K562 (cell line): ENCODE data around the gene CLNK. TPM values are rescaled to one million over a fixed set of nuclear protein-coding genes. Genes with fewer than 3 reads are reported as not detected.

Experiments
- ATF7 ChIP-seq: fragments of 450-650 bp; IDR thresholded peaks from 2 replicates; pipeline ENCODE4 v1.7.1; 2014; ENCODE audit warnings: mild to moderate bottlenecking, moderate library complexity
- CBX8 ChIP-seq: fragments of 200-600 bp; sonication (generic); IDR thresholded peaks from 2 replicates; pipeline ENCODE4 v1.6.1; 2012; ENCODE audit warnings: borderline replicate concordance, mixed run types, low read depth, mild to moderate bottlenecking, moderate library complexity, mixed read lengths, low read length, control low read depth, inconsistent platforms; ENCODE audit not compliant: poor library complexity, severe bottlenecking; ENCODE audit errors: extremely low read depth
- MAZ ChIP-seq, 2 experiments: fragments of 450-650 bp in 1 of 2; sonication (generic) in 1 of 2; formaldehyde crosslinking; IDR thresholded peaks in 1 of 2; conservative IDR thresholded peaks in 1 of 2; 2 replicates each; pipeline versions ENCODE4 v1.4.0 to v1.5.0; 2020; ENCODE audit warnings: mild to moderate bottlenecking in 1 of 2, missing genetic modification reagents in 1 of 2
- MTA3 ChIP-seq: fragments of 450-650 bp; formaldehyde crosslinking; IDR thresholded peaks from 2 replicates; pipeline ENCODE4 v1.6.1; 2017; ENCODE audit warnings: mild to moderate bottlenecking, borderline replicate concordance
- NFIX ChIP-seq: fragments of 250-450 bp; sonication (Bioruptor Pico); IDR thresholded peaks from 2 replicates; pipeline ENCODE4 v1.4.0; 2020; ENCODE audit warnings: low read depth, mild to moderate bottlenecking, moderate library complexity
- NFRKB ChIP-seq: fragments of 450-650 bp; IDR thresholded peaks from 2 replicates; pipeline ENCODE4 v1.6.1; 2016; ENCODE audit warnings: low read depth
- NR2F6 ChIP-seq: fragments of 450-650 bp; formaldehyde crosslinking; IDR thresholded peaks from 2 replicates; pipeline ENCODE4 v1.4.0; 2020; ENCODE audit warnings: mild to moderate bottlenecking
- PHF20 ChIP-seq: fragments of 450-650 bp; IDR thresholded peaks from 2 replicates; pipeline ENCODE4 v1.6.1; 2018; ENCODE audit not compliant: partially characterized antibody
- RAD51 ChIP-seq: fragments of 450-650 bp; IDR thresholded peaks from 2 replicates; pipeline ENCODE4 v1.7.1; 2016; ENCODE audit warnings: low read depth, mild to moderate bottlenecking, borderline replicate concordance
- SOX6 ChIP-seq: fragments of 450-650 bp; IDR thresholded peaks from 2 replicates; pipeline ENCODE4 v1.6.1; 2014; ENCODE audit warnings: mild to moderate bottlenecking
- TAF15 ChIP-seq: fragments of 200-400 bp; formaldehyde crosslinking; IDR thresholded peaks from 2 replicates; pipeline ENCODE4 v1.6.1; 2017; ENCODE audit warnings: mild to moderate bottlenecking, low read depth, low read length, moderate library complexity
- TCF7L2 ChIP-seq: fragments of 150-350 bp; IDR thresholded peaks from 2 replicates; pipeline ENCODE4 v1.6.1; 2016; ENCODE audit warnings: low read depth, mild to moderate bottlenecking, low read length, moderate library complexity
- ZFP1 ChIP-seq: fragments of 450-650 bp; formaldehyde crosslinking; IDR thresholded peaks from 2 replicates; pipeline ENCODE4 v1.4.0; 2020; ENCODE audit warnings: mild to moderate bottlenecking, mixed read lengths
- polyA plus RNA-seq, 8 experiments: library from polyadenylated mRNA; depleted of rRNA in 4 of 8; stranded (reverse) in 5 of 8; unstranded in 3 of 8; fragments of >200 nt; fragmentation: Nextera tagmentation in 2 of 8; fragmentation: Illumina TruSeq in 1 of 8; extraction: Ambion mirVana in 2 of 8; extraction: Trizol in 1 of 8; gene quantifications; 2 replicates each; pipeline versions ENCODE4 v1.2.1 to v1.2.3, GENCODE V29; 2011 to 2014; ENCODE audit warnings: inconsistent platforms in 1 of 8, missing spikeins in 1 of 8
- total RNA-seq, 7 experiments: library from RNA; depleted of rRNA in 6 of 7; stranded (reverse); fragments of >200 nt in 6 of 7; fragmentation: Illumina TruSeq in 2 of 7; extraction: Trizol in 2 of 7; gene quantifications; 2 replicates each; pipeline versions ENCODE4 v1.2.1 to v1.2.3, GENCODE V29; 2011 to 2021; ENCODE audit warnings: low replicate concordance in 1 of 7
- TF ChIP-seq, protein P1 (sequence below): fragments of 450-650 bp; IDR thresholded peaks from 2 replicates; pipeline ENCODE4 v1.6.1; 2018; ENCODE audit not compliant: partially characterized antibody
- TF ChIP-seq, protein P2 (sequence below): IDR thresholded peaks from 2 replicates; pipeline ENCODE4 v1.6.1; 2011; ENCODE audit not compliant: insufficient read length; ENCODE audit errors: extremely low read depth
- TF ChIP-seq, protein P3 (sequence below): IDR thresholded peaks from 2 replicates; pipeline ENCODE4 v1.6.1; 2011; ENCODE audit warnings: borderline replicate concordance, low read depth, mild to moderate bottlenecking, moderate library complexity, low read length; ENCODE audit not compliant: insufficient read depth, poor library complexity, severe bottlenecking
- TF ChIP-seq, protein P4 (sequence below): sonication (generic); formaldehyde crosslinking; IDR thresholded peaks from 2 replicates; pipeline ENCODE4 v1.8.1; 2023; ENCODE audit warnings: mild to moderate bottlenecking, missing genetic modification reagents

The CLNK gene
- total and polyA plus RNA-seq, 9 of the 15 experiments (the other 6 are each of a cell fraction or from before 2014, with no cell fraction given), result not detected

DNA sequence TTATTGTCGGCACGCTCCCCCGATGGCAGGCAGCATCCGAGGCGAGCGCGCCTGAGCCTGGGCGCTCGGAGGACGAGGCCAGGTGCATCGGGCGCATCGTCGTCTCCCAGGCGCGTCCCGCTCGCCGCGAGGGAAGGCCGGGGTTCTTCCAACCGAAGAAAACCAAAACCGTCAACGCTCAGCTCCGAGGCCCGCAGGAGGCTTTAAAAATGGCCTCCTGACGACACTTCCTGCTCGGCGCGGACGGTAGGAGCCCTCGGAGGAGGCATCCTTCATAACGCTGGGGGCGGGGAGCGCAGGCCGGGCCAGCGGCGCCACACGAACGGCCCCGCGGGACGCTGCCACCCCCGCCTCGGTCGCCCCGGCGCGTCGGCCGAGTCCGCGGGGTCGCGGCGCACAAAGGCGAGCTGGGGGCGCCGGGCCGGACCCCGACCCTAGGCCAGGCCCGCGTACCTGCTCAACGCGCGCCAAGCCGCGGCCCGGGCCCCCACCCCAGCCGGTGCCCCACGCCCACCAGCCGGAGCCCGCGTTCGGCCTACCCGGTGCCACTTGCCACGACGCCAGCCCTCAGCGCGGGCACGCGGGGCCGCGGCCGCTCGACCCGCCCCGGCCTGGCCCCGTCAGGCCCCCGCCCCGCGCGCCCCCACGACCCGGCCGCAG, 227.8 kb downstream of the CLNK start (continued):
- TF ChIP-seq, protein P1, sequence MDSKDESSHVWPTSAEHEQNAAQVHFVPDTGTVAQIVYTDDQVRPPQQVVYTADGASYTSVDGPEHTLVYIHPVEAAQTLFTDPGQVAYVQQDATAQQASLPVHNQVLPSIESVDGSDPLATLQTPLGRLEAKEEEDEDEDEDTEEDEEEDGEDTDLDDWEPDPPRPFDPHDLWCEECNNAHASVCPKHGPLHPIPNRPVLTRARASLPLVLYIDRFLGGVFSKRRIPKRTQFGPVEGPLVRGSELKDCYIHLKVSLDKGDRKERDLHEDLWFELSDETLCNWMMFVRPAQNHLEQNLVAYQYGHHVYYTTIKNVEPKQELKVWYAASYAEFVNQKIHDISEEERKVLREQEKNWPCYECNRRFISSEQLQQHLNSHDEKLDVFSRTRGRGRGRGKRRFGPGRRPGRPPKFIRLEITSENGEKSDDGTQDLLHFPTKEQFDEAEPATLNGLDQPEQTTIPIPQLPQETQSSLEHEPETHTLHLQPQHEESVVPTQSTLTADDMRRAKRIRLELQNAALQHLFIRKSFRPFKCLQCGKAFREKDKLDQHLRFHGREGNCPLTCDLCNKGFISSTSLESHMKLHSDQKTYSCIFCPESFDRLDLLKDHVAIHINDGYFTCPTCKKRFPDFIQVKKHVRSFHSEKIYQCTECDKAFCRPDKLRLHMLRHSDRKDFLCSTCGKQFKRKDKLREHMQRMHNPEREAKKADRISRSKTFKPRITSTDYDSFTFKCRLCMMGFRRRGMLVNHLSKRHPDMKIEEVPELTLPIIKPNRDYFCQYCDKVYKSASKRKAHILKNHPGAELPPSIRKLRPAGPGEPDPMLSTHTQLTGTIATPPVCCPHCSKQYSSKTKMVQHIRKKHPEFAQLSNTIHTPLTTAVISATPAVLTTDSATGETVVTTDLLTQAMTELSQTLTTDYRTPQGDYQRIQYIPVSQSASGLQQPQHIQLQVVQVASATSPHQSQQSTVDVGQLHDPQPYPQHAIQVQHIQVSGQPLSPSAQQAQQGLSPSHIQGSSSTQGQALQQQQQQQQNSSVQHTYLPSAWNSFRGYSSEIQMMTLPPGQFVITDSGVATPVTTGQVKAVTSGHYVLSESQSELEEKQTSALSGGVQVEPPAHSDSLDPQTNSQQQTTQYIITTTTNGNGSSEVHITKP, result no peak
- TF ChIP-seq, protein P2, sequence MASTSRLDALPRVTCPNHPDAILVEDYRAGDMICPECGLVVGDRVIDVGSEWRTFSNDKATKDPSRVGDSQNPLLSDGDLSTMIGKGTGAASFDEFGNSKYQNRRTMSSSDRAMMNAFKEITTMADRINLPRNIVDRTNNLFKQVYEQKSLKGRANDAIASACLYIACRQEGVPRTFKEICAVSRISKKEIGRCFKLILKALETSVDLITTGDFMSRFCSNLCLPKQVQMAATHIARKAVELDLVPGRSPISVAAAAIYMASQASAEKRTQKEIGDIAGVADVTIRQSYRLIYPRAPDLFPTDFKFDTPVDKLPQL, result no peak
- 0 out of 2 replicates have a peak, but pooled peaks have one; percentile 7 for TF ChIP-seq SOX6
- no peak for TF ChIP-seq TAF15
- TF ChIP-seq NFRKB, result peak; percentile 50; the same call in 1 of the 2 replicates
- peak in 1 of 2 experiments; percentile 24; a peak in 1 of 4 replicates for TF ChIP-seq MAZ (CRISPR knock-in tag; conservative IDR thresholded peaks at IDR 0.05 in 1 of 2, IDR thresholded peaks at IDR 0.05 in 1 of 2)
- TF ChIP-seq MTA3, result no peak; the same call in 1 of the 2 replicates
- TF ChIP-seq, protein P3, sequence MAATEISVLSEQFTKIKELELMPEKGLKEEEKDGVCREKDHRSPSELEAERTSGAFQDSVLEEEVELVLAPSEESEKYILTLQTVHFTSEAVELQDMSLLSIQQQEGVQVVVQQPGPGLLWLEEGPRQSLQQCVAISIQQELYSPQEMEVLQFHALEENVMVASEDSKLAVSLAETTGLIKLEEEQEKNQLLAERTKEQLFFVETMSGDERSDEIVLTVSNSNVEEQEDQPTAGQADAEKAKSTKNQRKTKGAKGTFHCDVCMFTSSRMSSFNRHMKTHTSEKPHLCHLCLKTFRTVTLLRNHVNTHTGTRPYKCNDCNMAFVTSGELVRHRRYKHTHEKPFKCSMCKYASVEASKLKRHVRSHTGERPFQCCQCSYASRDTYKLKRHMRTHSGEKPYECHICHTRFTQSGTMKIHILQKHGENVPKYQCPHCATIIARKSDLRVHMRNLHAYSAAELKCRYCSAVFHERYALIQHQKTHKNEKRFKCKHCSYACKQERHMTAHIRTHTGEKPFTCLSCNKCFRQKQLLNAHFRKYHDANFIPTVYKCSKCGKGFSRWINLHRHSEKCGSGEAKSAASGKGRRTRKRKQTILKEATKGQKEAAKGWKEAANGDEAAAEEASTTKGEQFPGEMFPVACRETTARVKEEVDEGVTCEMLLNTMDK, result no peak
- no peak for TF ChIP-seq NR2F6 (CRISPR knock-in tag)
- TF ChIP-seq ZFP1 (CRISPR knock-in tag), result no peak
- TF ChIP-seq, protein P4, sequence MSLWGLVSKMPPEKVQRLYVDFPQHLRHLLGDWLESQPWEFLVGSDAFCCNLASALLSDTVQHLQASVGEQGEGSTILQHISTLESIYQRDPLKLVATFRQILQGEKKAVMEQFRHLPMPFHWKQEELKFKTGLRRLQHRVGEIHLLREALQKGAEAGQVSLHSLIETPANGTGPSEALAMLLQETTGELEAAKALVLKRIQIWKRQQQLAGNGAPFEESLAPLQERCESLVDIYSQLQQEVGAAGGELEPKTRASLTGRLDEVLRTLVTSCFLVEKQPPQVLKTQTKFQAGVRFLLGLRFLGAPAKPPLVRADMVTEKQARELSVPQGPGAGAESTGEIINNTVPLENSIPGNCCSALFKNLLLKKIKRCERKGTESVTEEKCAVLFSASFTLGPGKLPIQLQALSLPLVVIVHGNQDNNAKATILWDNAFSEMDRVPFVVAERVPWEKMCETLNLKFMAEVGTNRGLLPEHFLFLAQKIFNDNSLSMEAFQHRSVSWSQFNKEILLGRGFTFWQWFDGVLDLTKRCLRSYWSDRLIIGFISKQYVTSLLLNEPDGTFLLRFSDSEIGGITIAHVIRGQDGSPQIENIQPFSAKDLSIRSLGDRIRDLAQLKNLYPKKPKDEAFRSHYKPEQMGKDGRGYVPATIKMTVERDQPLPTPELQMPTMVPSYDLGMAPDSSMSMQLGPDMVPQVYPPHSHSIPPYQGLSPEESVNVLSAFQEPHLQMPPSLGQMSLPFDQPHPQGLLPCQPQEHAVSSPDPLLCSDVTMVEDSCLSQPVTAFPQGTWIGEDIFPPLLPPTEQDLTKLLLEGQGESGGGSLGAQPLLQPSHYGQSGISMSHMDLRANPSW (CRISPR knock-in tag), result no peak
- 0 out of 2 replicates have a peak, but pooled peaks have one; percentile 53 for TF ChIP-seq ATF7
- no peak for TF ChIP-seq RAD51
- TF ChIP-seq PHF20, result no peak
- TF ChIP-seq CBX8, result no peak
- no peak for TF ChIP-seq TCF7L2
- TF ChIP-seq NFIX, result no peak
